H1 (cell line): Measurements from ENCODE around the gene GSTO2. TPM values are rescaled to one million over a fixed set of nuclear protein-coding genes. Genes with fewer than 3 reads are reported as not detected.

Source experiments
- ASH2L ChIP-seq: fragments of 200-600, 300-600 bp; sonication (generic); IDR thresholded peaks from one replicate; pipeline ENCODE4 v1.7.1; 2017; ENCODE audit warnings: low read length
- EGR1 ChIP-seq: IDR thresholded peaks from 2 replicates; pipeline ENCODE4 v1.6.1; 2011; ENCODE audit warnings: low read depth, low read length, borderline replicate concordance
- HDAC2 ChIP-seq, 2 experiments: fragments of 300-600 bp in 1 of 2; sonication (generic) in 1 of 2; IDR thresholded peaks; 2 replicates each; pipeline ENCODE4 v1.6.1; 2011 to 2012; ENCODE audit warnings: low read depth in 2 of 2, low read length in 2 of 2, mild to moderate bottlenecking in 2 of 2, moderate library complexity in 2 of 2, borderline replicate concordance in 1 of 2, inconsistent platforms in 1 of 2
- KDM1A ChIP-seq: fragments of 200-600, 300-600 bp; sonication (generic); IDR thresholded peaks from 2 replicates; pipeline ENCODE4 v1.7.1; 2016; ENCODE audit warnings: mild to moderate bottlenecking, low read length, borderline replicate concordance
- SP1 ChIP-seq: IDR thresholded peaks from 2 replicates; pipeline ENCODE4 v1.6.1; 2011; ENCODE audit warnings: low read depth, low read length
- TAF7 ChIP-seq: optimal IDR thresholded peaks from 2 replicates; pipeline ENCODE3; 2011; ENCODE audit warnings: low read depth, mild to moderate bottlenecking, inconsistent platforms, low read length, moderate library complexity, borderline replicate concordance
- polyA plus RNA-seq, 7 experiments: library from polyadenylated mRNA; depleted of rRNA in 3 of 7; stranded (reverse) in 5 of 7; unstranded in 2 of 7; fragments of >200 nt in 5 of 7; fragments of 200-250 nt in 2 of 7; gene quantifications; 1 replicate in 5 of 7; 2 replicates in 1 of 7; 4 replicates in 1 of 7; pipeline versions ENCODE4 v1.2.1 to v1.2.3, GENCODE V29; 2011 to 2013; ENCODE audit warnings: missing spikeins in 2 of 7, mixed read lengths in 2 of 7
- total RNA-seq: library from RNA; stranded (reverse); fragmentation: NEBNext Ultra II Directional; extraction: Animal tissue kit (Norgen Biotek cat#: 25700); gene quantifications from 2 replicates; pipeline ENCODE4 v1.2.1, GENCODE V29; 2021
- TF ChIP-seq, protein P1 (sequence below): fragments of 300-600 bp; sonication (generic); IDR thresholded peaks from 2 replicates; pipeline ENCODE4 v1.7.1; 2012; ENCODE audit warnings: low read length, moderate library complexity, mild to moderate bottlenecking, inconsistent platforms; ENCODE audit not compliant: insufficient replicate concordance
- TF ChIP-seq, protein P2 (sequence below), 3 experiments: IDR thresholded peaks; 1 replicate in 2 of 3; 2 replicates in 1 of 3; pipeline versions ENCODE4 v1.5.1 to v1.6.1; 2011; ENCODE audit warnings: low read length in 3 of 3, mild to moderate bottlenecking in 3 of 3, inconsistent platforms in 2 of 3, low read depth in 1 of 3, moderate library complexity in 1 of 3; ENCODE audit not compliant: insufficient read depth in 1 of 3; ENCODE audit errors: control extremely low read depth in 1 of 3

Gene GSTO2
- total and polyA plus RNA-seq, 2 of the 8 experiments (the other 6 are each of a cell fraction or from before 2014, with no cell fraction given) = 13.1 to 41.7 TPM

DNA sequence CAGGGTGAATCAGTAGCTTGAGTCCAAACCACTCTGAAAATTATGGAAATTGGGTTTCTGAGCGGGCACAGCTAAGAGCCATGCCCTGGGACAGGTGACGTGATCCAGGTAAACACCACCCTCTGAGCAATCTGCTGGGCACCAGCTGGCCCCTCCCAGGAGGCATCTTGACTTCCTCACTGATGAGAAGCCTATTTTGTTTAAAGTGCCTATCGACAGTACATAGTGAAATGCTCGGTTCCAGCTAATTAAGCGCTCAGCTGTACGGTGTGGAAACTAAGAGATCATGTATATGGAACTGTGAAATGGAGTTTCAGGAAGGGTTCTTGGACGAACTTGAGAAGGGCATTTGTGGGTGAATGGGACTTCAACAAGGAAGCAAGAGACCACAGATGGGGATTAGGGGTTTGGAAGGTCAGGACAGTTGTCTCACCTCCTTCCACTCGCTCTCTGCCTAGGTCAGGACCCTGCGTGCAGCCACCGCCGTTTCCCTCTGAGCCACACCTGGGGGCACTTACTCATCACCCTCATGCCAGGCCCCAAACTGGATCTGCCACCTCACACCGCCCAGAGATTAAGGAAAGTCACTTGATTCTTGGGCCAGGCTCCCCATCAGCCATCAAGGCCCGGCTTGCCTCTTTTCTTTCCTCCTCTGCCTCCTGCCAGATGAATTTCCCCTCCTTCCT is 66.1 kb downstream of the GSTO2 start (continued):
- TF ChIP-seq, protein P1, sequence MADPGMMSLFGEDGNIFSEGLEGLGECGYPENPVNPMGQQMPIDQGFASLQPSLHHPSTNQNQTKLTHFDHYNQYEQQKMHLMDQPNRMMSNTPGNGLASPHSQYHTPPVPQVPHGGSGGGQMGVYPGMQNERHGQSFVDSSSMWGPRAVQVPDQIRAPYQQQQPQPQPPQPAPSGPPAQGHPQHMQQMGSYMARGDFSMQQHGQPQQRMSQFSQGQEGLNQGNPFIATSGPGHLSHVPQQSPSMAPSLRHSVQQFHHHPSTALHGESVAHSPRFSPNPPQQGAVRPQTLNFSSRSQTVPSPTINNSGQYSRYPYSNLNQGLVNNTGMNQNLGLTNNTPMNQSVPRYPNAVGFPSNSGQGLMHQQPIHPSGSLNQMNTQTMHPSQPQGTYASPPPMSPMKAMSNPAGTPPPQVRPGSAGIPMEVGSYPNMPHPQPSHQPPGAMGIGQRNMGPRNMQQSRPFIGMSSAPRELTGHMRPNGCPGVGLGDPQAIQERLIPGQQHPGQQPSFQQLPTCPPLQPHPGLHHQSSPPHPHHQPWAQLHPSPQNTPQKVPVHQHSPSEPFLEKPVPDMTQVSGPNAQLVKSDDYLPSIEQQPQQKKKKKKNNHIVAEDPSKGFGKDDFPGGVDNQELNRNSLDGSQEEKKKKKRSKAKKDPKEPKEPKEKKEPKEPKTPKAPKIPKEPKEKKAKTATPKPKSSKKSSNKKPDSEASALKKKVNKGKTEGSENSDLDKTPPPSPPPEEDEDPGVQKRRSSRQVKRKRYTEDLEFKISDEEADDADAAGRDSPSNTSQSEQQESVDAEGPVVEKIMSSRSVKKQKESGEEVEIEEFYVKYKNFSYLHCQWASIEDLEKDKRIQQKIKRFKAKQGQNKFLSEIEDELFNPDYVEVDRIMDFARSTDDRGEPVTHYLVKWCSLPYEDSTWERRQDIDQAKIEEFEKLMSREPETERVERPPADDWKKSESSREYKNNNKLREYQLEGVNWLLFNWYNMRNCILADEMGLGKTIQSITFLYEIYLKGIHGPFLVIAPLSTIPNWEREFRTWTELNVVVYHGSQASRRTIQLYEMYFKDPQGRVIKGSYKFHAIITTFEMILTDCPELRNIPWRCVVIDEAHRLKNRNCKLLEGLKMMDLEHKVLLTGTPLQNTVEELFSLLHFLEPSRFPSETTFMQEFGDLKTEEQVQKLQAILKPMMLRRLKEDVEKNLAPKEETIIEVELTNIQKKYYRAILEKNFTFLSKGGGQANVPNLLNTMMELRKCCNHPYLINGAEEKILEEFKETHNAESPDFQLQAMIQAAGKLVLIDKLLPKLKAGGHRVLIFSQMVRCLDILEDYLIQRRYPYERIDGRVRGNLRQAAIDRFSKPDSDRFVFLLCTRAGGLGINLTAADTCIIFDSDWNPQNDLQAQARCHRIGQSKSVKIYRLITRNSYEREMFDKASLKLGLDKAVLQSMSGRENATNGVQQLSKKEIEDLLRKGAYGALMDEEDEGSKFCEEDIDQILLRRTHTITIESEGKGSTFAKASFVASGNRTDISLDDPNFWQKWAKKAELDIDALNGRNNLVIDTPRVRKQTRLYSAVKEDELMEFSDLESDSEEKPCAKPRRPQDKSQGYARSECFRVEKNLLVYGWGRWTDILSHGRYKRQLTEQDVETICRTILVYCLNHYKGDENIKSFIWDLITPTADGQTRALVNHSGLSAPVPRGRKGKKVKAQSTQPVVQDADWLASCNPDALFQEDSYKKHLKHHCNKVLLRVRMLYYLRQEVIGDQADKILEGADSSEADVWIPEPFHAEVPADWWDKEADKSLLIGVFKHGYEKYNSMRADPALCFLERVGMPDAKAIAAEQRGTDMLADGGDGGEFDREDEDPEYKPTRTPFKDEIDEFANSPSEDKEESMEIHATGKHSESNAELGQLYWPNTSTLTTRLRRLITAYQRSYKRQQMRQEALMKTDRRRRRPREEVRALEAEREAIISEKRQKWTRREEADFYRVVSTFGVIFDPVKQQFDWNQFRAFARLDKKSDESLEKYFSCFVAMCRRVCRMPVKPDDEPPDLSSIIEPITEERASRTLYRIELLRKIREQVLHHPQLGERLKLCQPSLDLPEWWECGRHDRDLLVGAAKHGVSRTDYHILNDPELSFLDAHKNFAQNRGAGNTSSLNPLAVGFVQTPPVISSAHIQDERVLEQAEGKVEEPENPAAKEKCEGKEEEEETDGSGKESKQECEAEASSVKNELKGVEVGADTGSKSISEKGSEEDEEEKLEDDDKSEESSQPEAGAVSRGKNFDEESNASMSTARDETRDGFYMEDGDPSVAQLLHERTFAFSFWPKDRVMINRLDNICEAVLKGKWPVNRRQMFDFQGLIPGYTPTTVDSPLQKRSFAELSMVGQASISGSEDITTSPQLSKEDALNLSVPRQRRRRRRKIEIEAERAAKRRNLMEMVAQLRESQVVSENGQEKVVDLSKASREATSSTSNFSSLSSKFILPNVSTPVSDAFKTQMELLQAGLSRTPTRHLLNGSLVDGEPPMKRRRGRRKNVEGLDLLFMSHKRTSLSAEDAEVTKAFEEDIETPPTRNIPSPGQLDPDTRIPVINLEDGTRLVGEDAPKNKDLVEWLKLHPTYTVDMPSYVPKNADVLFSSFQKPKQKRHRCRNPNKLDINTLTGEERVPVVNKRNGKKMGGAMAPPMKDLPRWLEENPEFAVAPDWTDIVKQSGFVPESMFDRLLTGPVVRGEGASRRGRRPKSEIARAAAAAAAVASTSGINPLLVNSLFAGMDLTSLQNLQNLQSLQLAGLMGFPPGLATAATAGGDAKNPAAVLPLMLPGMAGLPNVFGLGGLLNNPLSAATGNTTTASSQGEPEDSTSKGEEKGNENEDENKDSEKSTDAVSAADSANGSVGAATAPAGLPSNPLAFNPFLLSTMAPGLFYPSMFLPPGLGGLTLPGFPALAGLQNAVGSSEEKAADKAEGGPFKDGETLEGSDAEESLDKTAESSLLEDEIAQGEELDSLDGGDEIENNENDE = no peak
- TF ChIP-seq ASH2L (no peak), TAF7 (no peak), SP1 (no peak), EGR1 (no peak), HDAC2 (IDR thresholded peaks at IDR 0.05; ENCODE audit: borderline replicate concordance in 1 of 2, low read depth in 2 of 2, low read length in 2 of 2) (no peak), KDM1A (no peak)
- TF ChIP-seq, protein P2, sequence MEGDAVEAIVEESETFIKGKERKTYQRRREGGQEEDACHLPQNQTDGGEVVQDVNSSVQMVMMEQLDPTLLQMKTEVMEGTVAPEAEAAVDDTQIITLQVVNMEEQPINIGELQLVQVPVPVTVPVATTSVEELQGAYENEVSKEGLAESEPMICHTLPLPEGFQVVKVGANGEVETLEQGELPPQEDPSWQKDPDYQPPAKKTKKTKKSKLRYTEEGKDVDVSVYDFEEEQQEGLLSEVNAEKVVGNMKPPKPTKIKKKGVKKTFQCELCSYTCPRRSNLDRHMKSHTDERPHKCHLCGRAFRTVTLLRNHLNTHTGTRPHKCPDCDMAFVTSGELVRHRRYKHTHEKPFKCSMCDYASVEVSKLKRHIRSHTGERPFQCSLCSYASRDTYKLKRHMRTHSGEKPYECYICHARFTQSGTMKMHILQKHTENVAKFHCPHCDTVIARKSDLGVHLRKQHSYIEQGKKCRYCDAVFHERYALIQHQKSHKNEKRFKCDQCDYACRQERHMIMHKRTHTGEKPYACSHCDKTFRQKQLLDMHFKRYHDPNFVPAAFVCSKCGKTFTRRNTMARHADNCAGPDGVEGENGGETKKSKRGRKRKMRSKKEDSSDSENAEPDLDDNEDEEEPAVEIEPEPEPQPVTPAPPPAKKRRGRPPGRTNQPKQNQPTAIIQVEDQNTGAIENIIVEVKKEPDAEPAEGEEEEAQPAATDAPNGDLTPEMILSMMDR (IDR thresholded peaks at IDR 0.05; ENCODE audit: control extremely low read depth in 1 of 3, insufficient read depth in 1 of 3, low read depth in 1 of 3, low read length in 3 of 3) = no peak
